Caco-2 (cell line): ENCODE data around the gene OR7G2. TPM values are rescaled to one million over a fixed set of nuclear protein-coding genes. Genes with fewer than 3 reads are reported as not detected.

Experiments
- BruUV-seq: library from RNA; stranded (reverse); fragments of 400-500 nt; replicated peaks from 2 replicates; lab custom pipeline; 2021; lab: Mats Ljungman, UMichigan
- CTCF ChIA-PET: fragments of 300-600 bp; sonication (Branson Sonifier 250); formaldehyde crosslinking; loops from one replicate; lab custom pipeline; 2022; ENCODE audit warnings: antibody characterized with exemption; lab: Charles Lee
- POLR2A ChIA-PET: fragments of 300-600 bp; sonication (Branson Sonifier 250); formaldehyde crosslinking; loops from one replicate; lab custom pipeline; 2022; ENCODE audit warnings: antibody characterized with exemption; lab: Charles Lee
- DNase-seq, 2 experiments: peaks; one replicate each; pipeline versions ENCODE4 v3.0.0 to v3.0.0-alpha.2; 2020 to 2022
- H3K27me3 ChIP-seq: replicated peaks from 2 replicates; pipeline ENCODE4 v1.6.0; 2011; ENCODE audit warnings: low read length; ENCODE audit not compliant: control insufficient read depth, insufficient read depth
- H3K36me3 ChIP-seq: 2 replicates; pipeline ENCODE4 v1.5.1; 2011; ENCODE audit warnings: low read length; ENCODE audit not compliant: control insufficient read depth, insufficient read depth
- H3K4me1 ChIP-seq: fragments of 250-450 bp; sonication (Bioruptor Pico); 2 replicates; pipeline ENCODE4 v1.5.1; 2020; ENCODE audit warnings: mild to moderate bottlenecking
- H3K4me3 ChIP-seq: 2 replicates; pipeline ENCODE4 v1.5.1; 2011; ENCODE audit warnings: low read depth, mild to moderate bottlenecking, control low read depth, low read length
- H3K9me3 ChIP-seq: fragments of 250-450 bp; sonication (Bioruptor Pico); 2 replicates; pipeline ENCODE4 v1.5.1; 2020; ENCODE audit warnings: mild to moderate bottlenecking, moderate library complexity
- H3K27ac Mint-ChIP-seq: one replicate; pipeline ENCODE4 v1.8.0; 2022; ENCODE audit warnings: mixed read lengths; ENCODE audit not compliant: unreplicated experiment
- H3K27me3 Mint-ChIP-seq: one replicate; pipeline ENCODE4 v1.8.0; 2022; ENCODE audit warnings: mixed read lengths; ENCODE audit not compliant: insufficient read depth, unreplicated experiment
- H3K36me3 Mint-ChIP-seq: one replicate; pipeline ENCODE4 v1.8.0; 2022; ENCODE audit warnings: mild to moderate bottlenecking, mixed read lengths; ENCODE audit not compliant: insufficient read depth, unreplicated experiment
- H3K4me1 Mint-ChIP-seq: one replicate; pipeline ENCODE4 v1.8.0; 2022; ENCODE audit warnings: low read depth, mixed read lengths; ENCODE audit not compliant: unreplicated experiment
- H3K4me3 Mint-ChIP-seq: one replicate; pipeline ENCODE4 v1.8.0; 2022; ENCODE audit warnings: mild to moderate bottlenecking, moderate library complexity, mixed read lengths; ENCODE audit not compliant: unreplicated experiment
- H3K9me3 Mint-ChIP-seq: one replicate; pipeline ENCODE4 v1.8.0; 2022; ENCODE audit warnings: mixed read lengths; ENCODE audit not compliant: unreplicated experiment
- intact Hi-C: fragments of 100-400 bp; cut with micrococcal nuclease; formaldehyde crosslinking; loops from one replicate; pipeline ENCODE4 v1.10.0; 2022; ENCODE audit not compliant: unreplicated experiment
- total RNA-seq: library from RNA; stranded (reverse); gene quantifications from 2 replicates; pipeline ENCODE4 v1.2.3, GENCODE V29; 2022
- TF ChIP-seq, protein P1 (sequence below), 2 experiments: fragments of 200-600 bp in 1 of 2; IDR thresholded peaks; 1 replicate in 1 of 2; 2 replicates in 1 of 2; pipeline versions ENCODE4 v1.5.1 to v1.8.0; 2011 to 2022; ENCODE audit warnings: antibody characterized with exemption in 1 of 2, control low read depth in 1 of 2, inconsistent platforms in 1 of 2, low read depth in 1 of 2, low read length in 1 of 2, mild to moderate bottlenecking in 1 of 2, moderate library complexity in 1 of 2; ENCODE audit not compliant: insufficient read depth in 1 of 2, severe bottlenecking in 1 of 2, unreplicated experiment in 1 of 2

Gene OR7G2
- total RNA-seq, 1 experiment from 2014 or later = not detected

DNA sequence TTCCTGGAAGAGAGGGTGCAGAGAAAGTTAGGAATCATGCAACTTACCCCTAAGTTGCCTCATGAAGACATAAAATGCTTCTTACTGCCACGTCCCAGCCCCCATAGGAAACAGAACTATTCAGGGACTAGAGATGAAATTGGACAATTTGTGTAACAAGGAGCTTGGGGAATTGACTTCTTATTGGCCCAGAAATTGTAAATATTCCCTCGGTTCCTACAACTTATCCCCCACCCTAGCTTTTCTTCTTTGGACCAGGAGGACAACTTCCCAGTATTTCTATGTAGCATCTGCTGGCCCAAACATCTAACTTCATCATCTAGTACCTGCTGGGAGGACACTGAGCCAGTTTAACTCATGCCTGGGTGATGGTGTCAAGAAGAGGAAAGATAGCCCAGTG lies 20.5 kb downstream of the OR7G2 start, which contains the start of gene OR1M1:
Gene OR1M1 (plus strand): TSS at position 301 of the 400 bp plus-strand sequence. CDS start 6,184 bp downstream, outside the sequence.
- no peak for DNase-seq
- Mint-ChIP-seq H3K27me3 (peaks cover 4% of the 10 kb centered on the region), H3K27ac (no peak within 1 kb of the TSS), H3K9me3 (peaks cover 7% of the 10 kb centered on the region), H3K4me3 (no peak within 1 kb of the TSS), H3K36me3 (no peaks in the 10 kb centered on the region), H3K4me1 (no peaks in the 10 kb centered on the region)
- POLR2A ChIA-PET = no interaction called here
- Histone ChIP-seq H3K36me3 (no peaks in the 10 kb centered on the region), H3K4me3 (no peak within 1 kb of the TSS), H3K4me1 (no peaks in the 10 kb centered on the region), H3K9me3 (no peaks in the 10 kb centered on the region), H3K27me3 (no peaks in the 10 kb centered on the region)
- CTCF ChIA-PET = no interaction called here
- no TSS peak for BruUV-seq
- TF ChIP-seq, protein P1, sequence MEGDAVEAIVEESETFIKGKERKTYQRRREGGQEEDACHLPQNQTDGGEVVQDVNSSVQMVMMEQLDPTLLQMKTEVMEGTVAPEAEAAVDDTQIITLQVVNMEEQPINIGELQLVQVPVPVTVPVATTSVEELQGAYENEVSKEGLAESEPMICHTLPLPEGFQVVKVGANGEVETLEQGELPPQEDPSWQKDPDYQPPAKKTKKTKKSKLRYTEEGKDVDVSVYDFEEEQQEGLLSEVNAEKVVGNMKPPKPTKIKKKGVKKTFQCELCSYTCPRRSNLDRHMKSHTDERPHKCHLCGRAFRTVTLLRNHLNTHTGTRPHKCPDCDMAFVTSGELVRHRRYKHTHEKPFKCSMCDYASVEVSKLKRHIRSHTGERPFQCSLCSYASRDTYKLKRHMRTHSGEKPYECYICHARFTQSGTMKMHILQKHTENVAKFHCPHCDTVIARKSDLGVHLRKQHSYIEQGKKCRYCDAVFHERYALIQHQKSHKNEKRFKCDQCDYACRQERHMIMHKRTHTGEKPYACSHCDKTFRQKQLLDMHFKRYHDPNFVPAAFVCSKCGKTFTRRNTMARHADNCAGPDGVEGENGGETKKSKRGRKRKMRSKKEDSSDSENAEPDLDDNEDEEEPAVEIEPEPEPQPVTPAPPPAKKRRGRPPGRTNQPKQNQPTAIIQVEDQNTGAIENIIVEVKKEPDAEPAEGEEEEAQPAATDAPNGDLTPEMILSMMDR (IDR thresholded peaks at IDR 0.05; ENCODE audit: insufficient read depth in 1 of 2, low read depth in 1 of 2, low read length in 1 of 2, severe bottlenecking in 1 of 2, unreplicated experiment in 1 of 2) = no peak
- intact Hi-C loops = no loop called here

DNA sequence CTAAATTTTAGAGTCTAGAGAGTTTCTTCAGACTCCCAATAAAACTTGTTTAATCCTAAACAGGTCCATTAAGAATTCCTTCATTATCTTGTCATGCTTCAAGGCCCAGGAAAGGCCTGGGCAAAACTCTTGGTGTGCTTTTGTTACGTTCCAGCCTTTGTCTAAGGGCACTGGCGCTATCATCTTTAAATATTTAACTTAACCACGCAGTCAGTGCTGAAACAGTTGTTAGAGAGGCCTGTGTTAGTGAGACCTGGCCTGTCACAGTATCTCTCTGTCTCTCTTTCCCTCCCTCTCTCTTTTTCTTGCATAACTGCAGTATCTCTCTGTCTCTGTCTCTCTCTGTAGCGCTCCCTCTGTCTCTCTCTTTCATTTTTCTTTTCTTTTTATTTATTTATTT lies 28.6 kb downstream of the OR7G2 start:
- H3K36me3 Mint-ChIP-seq = no peaks in the 10 kb centered on the region
- Histone ChIP-seq H3K27me3 (no peaks in the 10 kb centered on the region), H3K4me1 (no peaks in the 10 kb centered on the region), H3K4me3 (no peak overlapping the region), H3K36me3 (no peaks in the 10 kb centered on the region), H3K9me3 (no peaks in the 10 kb centered on the region)
- intact Hi-C loops = no loop called here
- TF ChIP-seq, protein P1 (IDR thresholded peaks at IDR 0.05; ENCODE audit: insufficient read depth in 1 of 2, low read depth in 1 of 2, low read length in 1 of 2, severe bottlenecking in 1 of 2, unreplicated experiment in 1 of 2) = no peak
- no peak overlapping the region for H3K4me3 Mint-ChIP-seq
- ChIA-PET CTCF (no interaction called here), POLR2A (no interaction called here)
- no peaks in the 10 kb centered on the region for H3K9me3 Mint-ChIP-seq
- DNase-seq = no peak
- no TSS peak for BruUV-seq
- peak overlapping the region; percentile 39 for H3K27ac Mint-ChIP-seq
- H3K27me3 Mint-ChIP-seq = no peaks in the 10 kb centered on the region
- H3K4me1 Mint-ChIP-seq = no peaks in the 10 kb centered on the region

DNA sequence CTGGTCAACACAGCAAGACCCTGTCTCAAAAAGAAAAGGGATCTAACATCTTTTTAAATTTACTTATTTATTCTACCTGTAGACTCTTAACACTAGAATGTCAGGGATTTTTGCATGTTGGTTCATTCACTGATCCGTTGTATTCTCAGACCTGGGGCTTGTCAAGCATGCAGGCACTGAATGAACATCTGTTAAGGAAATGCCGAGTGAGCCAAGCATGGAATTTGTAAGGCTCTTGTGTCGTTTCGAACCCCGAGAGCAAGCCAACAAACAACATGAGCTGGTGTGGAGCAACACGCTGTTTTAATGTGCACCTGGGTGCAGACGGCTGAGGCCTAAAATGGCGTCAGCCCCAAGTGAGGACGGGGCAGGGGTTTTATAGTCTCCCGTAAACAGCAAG lies 30.4 kb downstream of the OR7G2 start:
- BruUV-seq = no TSS peak
- Histone ChIP-seq H3K9me3 (no peaks in the 10 kb centered on the region), H3K27me3 (no peaks in the 10 kb centered on the region), H3K4me1 (no peaks in the 10 kb centered on the region), H3K4me3 (no peak overlapping the region), H3K36me3 (no peaks in the 10 kb centered on the region)
- DNase-seq = no peak
- no peaks in the 10 kb centered on the region for H3K4me1 Mint-ChIP-seq
- H3K4me3 Mint-ChIP-seq = no peak overlapping the region
- intact Hi-C loops = no loop called here
- no peaks in the 10 kb centered on the region for H3K9me3 Mint-ChIP-seq
- ChIA-PET CTCF (no interaction called here), POLR2A (no interaction called here)
- H3K27me3 Mint-ChIP-seq = no peaks in the 10 kb centered on the region
- TF ChIP-seq, protein P1 (IDR thresholded peaks at IDR 0.05; ENCODE audit: insufficient read depth in 1 of 2, low read depth in 1 of 2, low read length in 1 of 2, severe bottlenecking in 1 of 2, unreplicated experiment in 1 of 2) = no peak
- no peaks in the 10 kb centered on the region for H3K36me3 Mint-ChIP-seq
- no peak overlapping the region for H3K27ac Mint-ChIP-seq
